SK-N-SH (cell line): ENCODE data around the gene C6orf89. TPM values are rescaled to one million over a fixed set of nuclear protein-coding genes. Genes with fewer than 3 reads are reported as not detected.

ENCODE experiments used
- CTCF ChIA-PET: fragments of 300-600, 350-600 bp; formaldehyde crosslinking; extraction: SDS; loops from one replicate; lab custom pipeline; 2021; lab: Yijun Ruan, JAX
- POLR2A ChIA-PET: fragments of 350-600 bp; sonication (Branson Sonifier 250); formaldehyde crosslinking; extraction: SDS; loops from one replicate; lab custom pipeline; 2020; ENCODE audit warnings: antibody characterized with exemption, inconsistent platforms; lab: Yijun Ruan, JAX
- DNase-seq: peaks from one replicate; pipeline ENCODE4 v3.0.0; 2012
- H2AFZ ChIP-seq: fragments of 200-600 bp; sonication (generic); 2 replicates; pipeline ENCODE4 v1.8.1; 2016; ENCODE audit warnings: antibody characterized with exemption, mild to moderate bottlenecking, low read depth
- H3F3A ChIP-seq: fragments of 200-600 bp; sonication (generic); replicated peaks from 2 replicates; pipeline ENCODE3; 2016; ENCODE audit warnings: antibody characterized with exemption, mild to moderate bottlenecking; ENCODE audit not compliant: insufficient read depth
- H3K27ac ChIP-seq, 2 experiments: fragments of 200-500 bp in 1 of 2; fragments of 200-600 bp in 1 of 2; sonication (Bioruptor generic) in 1 of 2; sonication (generic), shearing (Covaris generic) in 1 of 2; 2 replicates each; pipeline versions ENCODE4 v1.5.1 to v1.6.1; 2014 to 2016; ENCODE audit warnings: low read depth in 2 of 2, inconsistent platforms in 1 of 2, low read length in 1 of 2, mild to moderate bottlenecking in 1 of 2, mixed read lengths in 1 of 2
- H3K27me3 ChIP-seq: fragments of 200-600 bp; sonication (generic), shearing (Covaris generic); 2 replicates; pipeline ENCODE4 v1.6.1; 2016; ENCODE audit warnings: mixed run types; ENCODE audit not compliant: insufficient read depth
- H3K36me3 ChIP-seq, 2 experiments: fragments of 200-500 bp in 1 of 2; fragments of 200-600 bp in 1 of 2; sonication (Bioruptor generic) in 1 of 2; sonication (generic) in 1 of 2; replicated peaks in 1 of 2; 2 replicates each; pipeline versions ENCODE3 to v1.5.1; 2014 to 2016; ENCODE audit warnings: low read length in 1 of 2, mild to moderate bottlenecking in 1 of 2; ENCODE audit not compliant: insufficient read depth in 2 of 2, control insufficient read depth in 1 of 2
- H3K4me1 ChIP-seq, 2 experiments: fragments of 200-500 bp in 1 of 2; fragments of 200-600 bp in 1 of 2; sonication (Bioruptor generic) in 1 of 2; sonication (generic), shearing (Covaris generic) in 1 of 2; 2 replicates each; pipeline versions ENCODE4 v1.5.1 to v1.6.1; 2014 to 2016; ENCODE audit warnings: low read depth in 1 of 2, low read length in 1 of 2, mixed run types in 1 of 2; ENCODE audit not compliant: insufficient read depth in 2 of 2, control insufficient read depth in 1 of 2
- H3K4me2 ChIP-seq: fragments of 200-600 bp; sonication (generic), shearing (Covaris generic); 2 replicates; pipeline ENCODE4 v1.6.1; 2017; ENCODE audit warnings: mixed run types
- H3K4me3 ChIP-seq, 2 experiments: fragments of 200-500 bp in 1 of 2; fragments of 200-600 bp in 1 of 2; sonication (Bioruptor generic) in 1 of 2; sonication (generic), shearing (Covaris generic) in 1 of 2; 2 replicates each; pipeline versions ENCODE4 v1.5.1 to v1.8.1; 2014 to 2016; ENCODE audit warnings: low read depth in 2 of 2, inconsistent platforms in 1 of 2, low read length in 1 of 2, mild to moderate bottlenecking in 1 of 2, mixed read lengths in 1 of 2, moderate library complexity in 1 of 2
- H3K79me2 ChIP-seq: fragments of 200-600 bp; sonication (generic); 2 replicates; pipeline ENCODE4 v1.8.1; 2017; ENCODE audit warnings: mild to moderate bottlenecking; ENCODE audit not compliant: insufficient read depth
- H3K9ac ChIP-seq: fragments of 200-600 bp; sonication (generic); 2 replicates; pipeline ENCODE4 v1.6.1; 2017; ENCODE audit warnings: mixed run types
- H3K9me2 ChIP-seq: fragments of 200-600 bp; sonication (generic); 2 replicates; pipeline ENCODE4 v1.6.1; 2017; ENCODE audit warnings: mixed run types
- H3K9me3 ChIP-seq: fragments of 200-600 bp; sonication (generic); 2 replicates; pipeline ENCODE4 v1.6.1; 2017; ENCODE audit warnings: mixed run types, mild to moderate bottlenecking, moderate library complexity
- H4K20me1 ChIP-seq: fragments of 200-600 bp; sonication (generic); 2 replicates; pipeline ENCODE4 v1.6.1; 2017; ENCODE audit warnings: mild to moderate bottlenecking, mixed run types; ENCODE audit not compliant: insufficient read depth
- CHD2 ChIP-seq: fragments of 150-350 bp; IDR thresholded peaks from 2 replicates; pipeline ENCODE4 v1.6.1; 2018; ENCODE audit warnings: low read length; ENCODE audit not compliant: partially characterized antibody
- CTCF ChIP-seq: fragments of 200-600 bp; sonication (generic); IDR thresholded peaks from 2 replicates; pipeline ENCODE4 v1.6.1; 2017; ENCODE audit warnings: antibody characterized with exemption, mild to moderate bottlenecking, moderate library complexity
- GABPA ChIP-seq: IDR thresholded peaks from 2 replicates; pipeline ENCODE4 v1.4.0; 2012; ENCODE audit warnings: low read depth, mild to moderate bottlenecking
- GATA2 ChIP-seq: sonication (generic); formaldehyde crosslinking; IDR thresholded peaks from 2 replicates; pipeline ENCODE4 v1.5.0; 2020; ENCODE audit warnings: mild to moderate bottlenecking, missing genetic modification reagents
- JUND ChIP-seq: IDR thresholded peaks from 2 replicates; pipeline ENCODE4 v1.4.0; 2012
- MXI1 ChIP-seq: IDR thresholded peaks from 2 replicates; pipeline ENCODE4 v1.6.1; 2012; ENCODE audit warnings: mild to moderate bottlenecking, low read depth, low read length, improper control_type of control experiment
- NRF1 ChIP-seq: IDR thresholded peaks from 2 replicates; pipeline ENCODE4 v1.6.1; 2012; ENCODE audit warnings: low read depth, mild to moderate bottlenecking, low read length
- POLR2AphosphoS5 ChIP-seq: IDR thresholded peaks from 2 replicates; pipeline ENCODE4 v1.6.1; 2012; ENCODE audit warnings: low read depth, low read length
- RAD21 ChIP-seq: IDR thresholded peaks from 2 replicates; pipeline ENCODE4 v1.6.1; 2012; ENCODE audit warnings: mild to moderate bottlenecking, low read length
- REST ChIP-seq: IDR thresholded peaks from 2 replicates; pipeline ENCODE4 v1.6.1; 2012; ENCODE audit warnings: mild to moderate bottlenecking, low read depth, low read length, moderate library complexity
- RFX5 ChIP-seq: IDR thresholded peaks from 2 replicates; pipeline ENCODE4 v1.6.1; 2012; ENCODE audit warnings: mild to moderate bottlenecking, improper control_type of control experiment, low read length
- RXRA ChIP-seq: IDR thresholded peaks from 2 replicates; pipeline ENCODE4 v1.4.0; 2012; ENCODE audit warnings: low read depth, mild to moderate bottlenecking, borderline replicate concordance
- SIN3A ChIP-seq: IDR thresholded peaks from 2 replicates; pipeline ENCODE4 v1.6.1; 2012; ENCODE audit warnings: low read depth, mild to moderate bottlenecking, low read length, moderate library complexity, borderline replicate concordance
- WGBS: methylation state at CpG from one replicate; pipeline ENCODE4 v1.1.6; 2017; ENCODE audit warnings: low lambda C conversion rate; 5-methylcytosine and 5-hydroxymethylcytosine counted together
- polyA plus RNA-seq, 3 experiments: library from polyadenylated mRNA; depleted of rRNA; stranded (reverse); fragments of >200 nt; gene quantifications; 2 replicates each; pipeline ENCODE4 v1.2.3, GENCODE V29; 2012
- TF ChIP-seq, protein P1 (sequence below): IDR thresholded peaks from 2 replicates; pipeline ENCODE4 v1.4.0; 2012; ENCODE audit warnings: low read depth, borderline replicate concordance
- TF ChIP-seq, protein P2 (sequence below): IDR thresholded peaks from 2 replicates; pipeline ENCODE4; 2012
- TF ChIP-seq, protein P3 (sequence below): IDR thresholded peaks from 2 replicates; pipeline ENCODE4 v1.4.0; 2012; ENCODE audit warnings: low read depth, borderline replicate concordance

C6orf89 gene
- polyA plus RNA-seq, 1 of the 3 experiments (the other 2 are of a cell fraction): 20.4 TPM

GRCh38 chr6:36873115-36873514 lies 12.6 kb upstream of the C6orf89 start:
- CTCF ChIA-PET: interaction anchor here (0.6 to 5.8 kb wide), 14 partner anchors 10 to 1343 kb away, joined by 3 to 72 read pairs (median 8); partner anchors contain the start of gene C6orf89
- Histone ChIP-seq H3K9me3 (no peaks in the 10 kb centered on the region), H4K20me1 (no peaks in the 10 kb centered on the region), H3K9me2 (no peaks in the 10 kb centered on the region), H3K4me1 (peaks cover 0 to 10% of the 10 kb centered on the region in 2 experiments; a peak in 2 of 4 replicates), H3K27ac (no peak overlapping the region), H3K79me2 (peaks cover 49% of the 10 kb centered on the region), H3K27me3 (no peaks in the 10 kb centered on the region)
- WGBS: 91% methylated on average over 1 of the region's 1 CpG
- DNase-seq: no peak
- no peak for TF ChIP-seq SIN3A
- TF ChIP-seq CHD2: no peak
- no peak for TF ChIP-seq NRF1
- TF ChIP-seq MXI1: no peak
- TF ChIP-seq, protein P1, sequence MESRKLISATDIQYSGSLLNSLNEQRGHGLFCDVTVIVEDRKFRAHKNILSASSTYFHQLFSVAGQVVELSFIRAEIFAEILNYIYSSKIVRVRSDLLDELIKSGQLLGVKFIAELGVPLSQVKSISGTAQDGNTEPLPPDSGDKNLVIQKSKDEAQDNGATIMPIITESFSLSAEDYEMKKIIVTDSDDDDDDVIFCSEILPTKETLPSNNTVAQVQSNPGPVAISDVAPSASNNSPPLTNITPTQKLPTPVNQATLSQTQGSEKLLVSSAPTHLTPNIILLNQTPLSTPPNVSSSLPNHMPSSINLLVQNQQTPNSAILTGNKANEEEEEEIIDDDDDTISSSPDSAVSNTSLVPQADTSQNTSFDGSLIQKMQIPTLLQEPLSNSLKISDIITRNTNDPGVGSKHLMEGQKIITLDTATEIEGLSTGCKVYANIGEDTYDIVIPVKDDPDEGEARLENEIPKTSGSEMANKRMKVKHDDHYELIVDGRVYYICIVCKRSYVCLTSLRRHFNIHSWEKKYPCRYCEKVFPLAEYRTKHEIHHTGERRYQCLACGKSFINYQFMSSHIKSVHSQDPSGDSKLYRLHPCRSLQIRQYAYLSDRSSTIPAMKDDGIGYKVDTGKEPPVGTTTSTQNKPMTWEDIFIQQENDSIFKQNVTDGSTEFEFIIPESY: no peak
- TF ChIP-seq RAD21: no peak
- TF ChIP-seq GATA2 (CRISPR knock-in tag): no peak
- no peak for TF ChIP-seq POLR2AphosphoS5
- TF ChIP-seq GABPA: no peak
- no peak for TF ChIP-seq JUND
- no peak for TF ChIP-seq REST
- TF ChIP-seq, protein P2, sequence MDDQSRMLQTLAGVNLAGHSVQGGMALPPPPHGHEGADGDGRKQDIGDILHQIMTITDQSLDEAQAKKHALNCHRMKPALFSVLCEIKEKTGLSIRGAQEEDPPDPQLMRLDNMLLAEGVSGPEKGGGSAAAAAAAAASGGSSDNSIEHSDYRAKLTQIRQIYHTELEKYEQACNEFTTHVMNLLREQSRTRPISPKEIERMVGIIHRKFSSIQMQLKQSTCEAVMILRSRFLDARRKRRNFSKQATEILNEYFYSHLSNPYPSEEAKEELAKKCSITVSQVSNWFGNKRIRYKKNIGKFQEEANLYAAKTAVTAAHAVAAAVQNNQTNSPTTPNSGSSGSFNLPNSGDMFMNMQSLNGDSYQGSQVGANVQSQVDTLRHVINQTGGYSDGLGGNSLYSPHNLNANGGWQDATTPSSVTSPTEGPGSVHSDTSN: no peak
- TF ChIP-seq RXRA: no peak
- no peak for TF ChIP-seq RFX5
- TF ChIP-seq, protein P3, sequence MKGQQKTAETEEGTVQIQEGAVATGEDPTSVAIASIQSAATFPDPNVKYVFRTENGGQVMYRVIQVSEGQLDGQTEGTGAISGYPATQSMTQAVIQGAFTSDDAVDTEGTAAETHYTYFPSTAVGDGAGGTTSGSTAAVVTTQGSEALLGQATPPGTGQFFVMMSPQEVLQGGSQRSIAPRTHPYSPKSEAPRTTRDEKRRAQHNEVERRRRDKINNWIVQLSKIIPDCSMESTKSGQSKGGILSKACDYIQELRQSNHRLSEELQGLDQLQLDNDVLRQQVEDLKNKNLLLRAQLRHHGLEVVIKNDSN: no peak
- TF ChIP-seq CTCF: no peak
- TF ChIP-seq, all 33 proteins: peak for 0
- Histone ChIP-seq H3F3A (peaks cover 3% of the 10 kb centered on the region), H3K9ac (no peak overlapping the region), H3K4me3 (no peak overlapping the region; a peak in 1 of 4 replicates), H2AFZ (no peak overlapping the region), H3K4me2 (peak overlapping the region; percentile 73), H3K36me3 (peaks cover 19 to 23% of the 10 kb centered on the region in 2 experiments)
- POLR2A ChIA-PET: interaction anchor here (1.0 to 2.8 kb wide), 3 partner anchors 8 to 23 kb away, joined by 3 to 26 read pairs (median 3); partner anchors contain the start of gene C6orf89
